Common myeloid progenitor, CD34-positive (primary cell): Measurements from ENCODE around the gene RANBP3.
A peak's percentile ranks its signal among the peaks of the same experiment; 100 is the strongest.

Experiments used
- CTCF ChIA-PET: fragments of 350-600 bp; sonication (Branson Sonifier 250); formaldehyde crosslinking; loops from one replicate; lab custom pipeline; 2021; ENCODE audit warnings: antibody characterized with exemption; lab: Charles Lee
- POLR2A ChIA-PET: fragments of 350-600 bp; sonication (Branson Sonifier 250); formaldehyde crosslinking; loops from one replicate; lab custom pipeline; 2021; ENCODE audit warnings: antibody characterized with exemption; lab: Charles Lee
- DNase-seq, 3 donors: peaks; one replicate each; pipeline versions ENCODE4 v3.0.0 to v3.0.0-alpha.2; 2013
- H3K27ac ChIP-seq, 2 experiments: 1 replicate in 1 of 2; 2 replicates in 1 of 2; pipeline ENCODE4 v1.7.0; 2013; ENCODE audit warnings: inconsistent platforms in 2 of 2, low read length in 2 of 2, mild to moderate bottlenecking in 2 of 2, low read depth in 1 of 2, moderate library complexity in 1 of 2; ENCODE audit not compliant: severe bottlenecking in 2 of 2, insufficient read depth in 1 of 2, poor library complexity in 1 of 2
- H3K27me3 ChIP-seq, 5 experiments: replicated peaks in 2 of 5; 1 replicate in 3 of 5; 2 replicates in 2 of 5; pipeline versions ENCODE4 v1.6.1 to v1.7.0; 2013; ENCODE audit warnings: low read length in 4 of 5, mild to moderate bottlenecking in 2 of 5, moderate library complexity in 2 of 5, inconsistent platforms in 1 of 5; ENCODE audit not compliant: insufficient read depth in 5 of 5, control insufficient read depth in 4 of 5
- H3K36me3 ChIP-seq, 4 experiments: 1 replicate in 2 of 4; 2 replicates in 2 of 4; pipeline versions ENCODE4 v1.6.1 to v1.7.0; 2013; ENCODE audit warnings: low read length in 3 of 4, control low read depth in 1 of 4, mild to moderate bottlenecking in 1 of 4; ENCODE audit not compliant: control insufficient read depth in 4 of 4, insufficient read depth in 4 of 4
- H3K4me1 ChIP-seq, 4 experiments: 1 replicate in 3 of 4; 2 replicates in 1 of 4; pipeline versions ENCODE4 v1.6.1 to v1.7.1; 2013; ENCODE audit warnings: low read length in 3 of 4, mild to moderate bottlenecking in 3 of 4, control low read depth in 1 of 4, inconsistent platforms in 1 of 4, moderate library complexity in 1 of 4; ENCODE audit not compliant: control insufficient read depth in 4 of 4, insufficient read depth in 4 of 4; ENCODE audit errors: control extremely low read depth in 1 of 4
- H3K4me3 ChIP-seq, 7 experiments: 1 replicate in 4 of 7; 2 replicates in 3 of 7; pipeline versions ENCODE4 v1.5.1 to v1.7.0; 2013; ENCODE audit warnings: mild to moderate bottlenecking in 7 of 7, low read length in 6 of 7, moderate library complexity in 6 of 7, inconsistent platforms in 2 of 7, low read depth in 2 of 7, control low read depth in 1 of 7; ENCODE audit not compliant: insufficient read depth in 4 of 7, control insufficient read depth in 1 of 7; ENCODE audit errors: extremely low read depth in 1 of 7
- H3K9me3 ChIP-seq, 5 experiments: 1 replicate in 4 of 5; 2 replicates in 1 of 5; pipeline versions ENCODE4 v1.6.1 to v1.7.1; 2013; ENCODE audit warnings: low read length in 4 of 5, mild to moderate bottlenecking in 2 of 5, inconsistent platforms in 1 of 5, low read depth in 1 of 5, moderate library complexity in 1 of 5; ENCODE audit not compliant: control insufficient read depth in 4 of 5, insufficient read depth in 2 of 5; ENCODE audit errors: control extremely low read depth in 1 of 5
- WGBS: methylation state at CpG from one replicate; pipeline ENCODE4 v1.1.5; 2013; ENCODE audit not compliant: insufficient coverage; 5-methylcytosine and 5-hydroxymethylcytosine counted together

The RANBP3 gene

GRCh38 chr19:5972355-5972731, 5.6 kb downstream of the RANBP3 start:
- Histone ChIP-seq H3K27me3 (no peaks in the 10 kb centered on the region), H3K27ac (no peak overlapping the region), H3K4me1 (peaks cover 9 to 55% (median 39%) of the 10 kb centered on the region in 4 experiments), H3K4me3 (no peak overlapping the region), H3K9me3 (no peaks in the 10 kb centered on the region), H3K36me3 (peaks cover 0 to 61% (median 12%) of the 10 kb centered on the region in 4 experiments)
- CTCF ChIA-PET: interaction anchor here (0.9 to 3.1 kb wide), 5 partner anchors 10 to 50 kb away, joined by 3 to 14 read pairs (median 4); no protein-coding TSS in a partner anchor
- 94% methylated on average over 7 of the region's 9 CpGs for whole genome bisulfite sequencing
- POLR2A ChIA-PET: interaction anchor here (1.2 kb wide), 1 partner anchor 36 kb away, joined by 4 read pairs; no protein-coding TSS in a partner anchor
- DNase-seq: no peak

- Histone ChIP-seq H3K27ac (no peak overlapping the region), H3K9me3 (no peaks in the 10 kb centered on the region), H3K27me3 (no peaks in the 10 kb centered on the region), H3K4me1 (peaks cover 5 to 51% (median 36%) of the 10 kb centered on the region in 4 experiments), H3K36me3 (peaks cover 0 to 64% (median 12%) of the 10 kb centered on the region in 4 experiments), H3K4me3 (no peak overlapping the region)
- DNase-seq: peak in 2 of 3 donors; percentile 47 to 63
- POLR2A ChIA-PET: interaction anchor here (1.2 kb wide), 1 partner anchor 36 kb away, joined by 4 read pairs; no protein-coding TSS in a partner anchor
- CTCF ChIA-PET: interaction anchor here (0.5 to 3.1 kb wide), 6 partner anchors 9 to 253 kb away, joined by 3 to 14 read pairs (median 4); no protein-coding TSS in a partner anchor
- WGBS: no CpG with 5 or more reads among the region's 2 CpGs
Observed at GRCh38 chr19:5971714-5972354, 6.1 kb downstream of the RANBP3 start.

- ChIA-PET CTCF (interaction anchor here (1.6 to 4.4 kb wide), 3 partner anchors 15 to 29 kb away, joined by 3 to 20 read pairs (median 19); no protein-coding TSS in a partner anchor), POLR2A (no interaction called here)
- Histone ChIP-seq H3K27me3 (no peaks in the 10 kb centered on the region), H3K36me3 (peaks cover 0 to 60% (median 10%) of the 10 kb centered on the region in 4 experiments), H3K9me3 (no peaks in the 10 kb centered on the region), H3K27ac (no peak overlapping the region), H3K4me1 (peaks cover 2 to 40% (median 29%) of the 10 kb centered on the region in 4 experiments), H3K4me3 (no peak overlapping the region)
- DNase-seq: no peak
- WGBS: 98% methylated on average over 8 of the region's 8 CpGs
Observed at GRCh38 chr19:5969476-5969875, 8.5 kb downstream of the RANBP3 start.

GRCh38 chr19:5968431-5969373, 9.2 kb downstream of the RANBP3 start:
- 63% methylated on average over 18 of the region's 18 CpGs for WGBS
- H3K36me3 ChIP-seq: peaks cover 0 to 52% (median 6%) of the 10 kb centered on the region in 4 experiments
- no peaks in the 10 kb centered on the region for H3K27me3 ChIP-seq
- ChIA-PET CTCF (interaction anchor here (1.0 to 4.4 kb wide), 14 partner anchors 8 to 164 kb away, joined by 3 to 20 read pairs (median 5); no protein-coding TSS in a partner anchor), POLR2A (interaction anchor here (0.8 to 1.5 kb wide), 4 partner anchors 9 to 804 kb away, joined by 3 to 5 read pairs (median 4); partner anchors contain the start of genes RANBP3 and VAV1)
- H3K9me3 ChIP-seq: no peaks in the 10 kb centered on the region
- peak in 1 of 3 donors; percentile 36 for DNase-seq
- peak overlapping the region in 2 of 7 experiments; percentile 6 to 17 for H3K4me3 ChIP-seq
- H3K4me1 ChIP-seq: peaks cover 2 to 47% (median 33%) of the 10 kb centered on the region in 4 experiments
- peak overlapping the region in 1 of 2 experiments; percentile 35 for H3K27ac ChIP-seq

- ChIA-PET POLR2A (interaction anchor here (1.3 to 1.5 kb wide), 3 partner anchors 10 to 54 kb away, joined by 3 to 5 read pairs (median 4); partner anchors contain the start of gene RANBP3), CTCF (interaction anchor here (0.9 to 4.4 kb wide), 16 partner anchors 8 to 173 kb away, joined by 3 to 20 read pairs (median 4); no protein-coding TSS in a partner anchor)
- Histone ChIP-seq H3K4me1 (peaks cover 2 to 53% (median 38%) of the 10 kb centered on the region in 4 experiments), H3K27me3 (no peaks in the 10 kb centered on the region), H3K4me3 (peak overlapping the region in 2 of 7 experiments; percentile 6 to 24), H3K36me3 (peaks cover 0 to 49% (median 3%) of the 10 kb centered on the region in 4 experiments), H3K27ac (peak overlapping the region in 1 of 2 experiments; percentile 35), H3K9me3 (no peaks in the 10 kb centered on the region)
- 4% methylated on average over 6 of the region's 10 CpGs for WGBS
- DNase-seq: peak; percentile 64 to 76 (median 70)
Observed at GRCh38 chr19:5967994-5968430, 9.9 kb downstream of the RANBP3 start.

- Histone ChIP-seq H3K4me3 (no peak overlapping the region), H3K36me3 (peaks cover 0 to 49% (median 3%) of the 10 kb centered on the region in 4 experiments), H3K27me3 (no peaks in the 10 kb centered on the region), H3K9me3 (no peaks in the 10 kb centered on the region), H3K27ac (peak overlapping the region in 1 of 2 experiments; percentile 2), H3K4me1 (peaks cover 2 to 56% (median 42%) of the 10 kb centered on the region in 4 experiments)
- ChIA-PET POLR2A (interaction anchor here (1.3 to 1.5 kb wide), 2 partner anchors 10 to 55 kb away, joined by 3 to 5 read pairs; partner anchors contain the start of gene RANBP3), CTCF (interaction anchor here (0.9 to 4.4 kb wide), 15 partner anchors 8 to 173 kb away, joined by 3 to 20 read pairs (median 5); no protein-coding TSS in a partner anchor)
- no peak for DNase-seq
- WGBS: 65% methylated on average over 4 of the region's 7 CpGs
Observed at GRCh38 chr19:5967571-5967970, 10.4 kb downstream of the RANBP3 start.
